NCI-H2196 treated with DMSO at 0.1 percent for 48 hours (cell line): ENCODE data around the gene HOXA10.

ENCODE experiments used
- DNase-seq: peaks from one replicate; lab custom pipeline; 2025; ENCODE audit not compliant: unreplicated experiment; lab: John Stamatoyannopoulos, UW

The HOXA10 gene

DNA sequence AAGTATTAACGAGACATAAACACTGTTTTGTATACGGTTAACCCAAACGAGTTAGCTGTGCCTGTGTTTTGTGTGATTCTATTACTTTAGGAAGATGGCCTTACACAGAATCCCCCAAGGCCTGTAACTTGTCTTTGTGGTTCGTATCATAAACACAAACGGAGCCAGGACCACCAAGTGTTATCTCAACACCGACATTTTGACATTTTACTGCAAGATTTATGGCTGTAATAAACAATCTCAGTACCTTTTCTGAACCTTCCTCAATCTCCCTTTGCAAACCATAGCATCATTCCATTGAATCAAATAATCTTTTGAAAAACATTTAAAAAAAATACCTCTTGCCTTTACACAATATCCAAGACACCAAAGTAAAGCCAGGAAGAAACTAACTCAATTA is 41.1 kb downstream of the HOXA10 start:
- DNase-seq = no peak

DNA sequence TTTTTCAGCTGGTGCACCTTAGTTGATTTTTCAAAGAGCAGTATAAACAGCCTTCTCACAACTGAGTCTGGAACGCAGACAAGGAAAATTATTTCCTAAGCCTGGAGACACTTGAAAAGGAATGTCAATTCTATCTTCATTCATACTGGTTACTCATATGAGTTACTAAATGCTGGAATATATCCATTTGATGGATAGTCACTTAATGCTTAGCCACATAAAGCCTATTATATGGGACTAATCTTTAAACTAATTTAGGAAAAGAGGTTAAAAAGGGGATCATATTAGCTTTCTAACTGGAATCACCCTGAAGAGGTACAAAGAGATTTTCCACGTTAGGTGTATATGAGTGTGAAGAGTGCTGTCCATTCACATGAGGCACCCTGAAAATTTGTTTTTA is 41.9 kb downstream of the HOXA10 start:
- no peak for DNase-seq

DNA sequence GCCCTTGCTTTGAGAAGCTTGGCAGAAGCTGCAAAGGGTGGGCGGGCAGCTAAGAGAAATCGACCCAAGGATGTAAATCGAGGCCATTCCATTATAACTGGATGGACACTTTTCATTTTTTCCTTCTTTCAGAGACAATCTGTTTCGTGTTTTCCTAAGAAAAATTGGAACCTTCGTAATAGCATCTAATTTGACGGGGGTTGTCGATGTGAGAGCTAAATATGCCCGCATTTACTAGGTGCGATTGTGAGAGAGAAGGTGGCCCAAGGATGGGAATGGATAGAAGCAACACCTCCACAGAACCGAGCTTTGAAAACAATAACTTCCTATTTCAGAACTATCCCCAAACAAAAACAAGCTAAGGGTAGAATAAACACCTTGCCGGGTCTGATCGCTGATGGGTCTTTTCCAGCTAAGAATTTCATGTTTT is 42.7 kb downstream of the HOXA10 start:
- no peak for DNase-seq

DNA sequence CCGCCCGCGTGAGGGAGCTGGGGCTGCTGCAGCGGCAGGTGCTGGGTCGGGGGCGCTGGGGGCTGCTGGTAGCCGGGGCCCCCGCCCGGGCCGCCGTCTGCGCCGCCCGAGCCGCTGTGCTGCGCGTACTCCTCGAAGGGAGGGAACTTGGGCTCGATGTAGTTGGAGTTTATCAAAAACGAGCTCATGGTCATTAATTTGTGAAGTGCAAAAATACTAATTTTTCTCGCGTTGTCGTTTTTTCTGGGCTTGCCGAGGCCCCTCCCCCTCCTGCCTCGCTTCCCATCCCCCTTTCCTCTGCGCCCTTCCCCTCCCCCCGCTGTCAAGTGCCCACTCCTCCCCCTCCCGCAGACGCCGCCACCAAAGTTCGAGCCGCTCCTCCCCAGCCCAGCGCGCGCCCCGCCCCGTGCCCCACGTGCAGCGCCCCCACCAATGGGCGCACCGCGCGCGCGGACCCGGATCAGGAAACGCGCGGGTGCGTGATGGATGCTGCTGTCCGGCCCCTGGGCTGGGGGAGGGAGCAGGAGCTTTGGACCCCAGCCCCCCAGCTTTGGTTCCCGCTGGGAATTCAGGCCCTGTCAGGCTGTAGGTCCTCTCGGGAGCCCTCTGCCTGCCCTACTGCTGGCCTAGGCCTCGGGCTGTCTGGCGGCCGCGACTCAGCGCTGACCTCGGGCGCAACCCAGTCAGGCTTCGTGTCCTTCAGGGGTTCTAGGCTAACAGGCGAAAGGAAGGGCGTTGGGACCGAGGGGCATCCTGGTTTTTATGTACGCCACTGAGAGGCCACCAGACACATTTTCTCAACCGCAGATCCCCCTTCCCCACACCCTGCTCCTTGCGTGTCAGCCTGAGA is 43.4 kb downstream of the HOXA10 start, which contains the start of gene HOXA4:
Gene HOXA4 (minus strand): TSS at position 218 of the 850 bp plus-strand sequence. CDS start 24 bp downstream, at position 194.
- peak; percentile 55 for DNase-seq

DNA sequence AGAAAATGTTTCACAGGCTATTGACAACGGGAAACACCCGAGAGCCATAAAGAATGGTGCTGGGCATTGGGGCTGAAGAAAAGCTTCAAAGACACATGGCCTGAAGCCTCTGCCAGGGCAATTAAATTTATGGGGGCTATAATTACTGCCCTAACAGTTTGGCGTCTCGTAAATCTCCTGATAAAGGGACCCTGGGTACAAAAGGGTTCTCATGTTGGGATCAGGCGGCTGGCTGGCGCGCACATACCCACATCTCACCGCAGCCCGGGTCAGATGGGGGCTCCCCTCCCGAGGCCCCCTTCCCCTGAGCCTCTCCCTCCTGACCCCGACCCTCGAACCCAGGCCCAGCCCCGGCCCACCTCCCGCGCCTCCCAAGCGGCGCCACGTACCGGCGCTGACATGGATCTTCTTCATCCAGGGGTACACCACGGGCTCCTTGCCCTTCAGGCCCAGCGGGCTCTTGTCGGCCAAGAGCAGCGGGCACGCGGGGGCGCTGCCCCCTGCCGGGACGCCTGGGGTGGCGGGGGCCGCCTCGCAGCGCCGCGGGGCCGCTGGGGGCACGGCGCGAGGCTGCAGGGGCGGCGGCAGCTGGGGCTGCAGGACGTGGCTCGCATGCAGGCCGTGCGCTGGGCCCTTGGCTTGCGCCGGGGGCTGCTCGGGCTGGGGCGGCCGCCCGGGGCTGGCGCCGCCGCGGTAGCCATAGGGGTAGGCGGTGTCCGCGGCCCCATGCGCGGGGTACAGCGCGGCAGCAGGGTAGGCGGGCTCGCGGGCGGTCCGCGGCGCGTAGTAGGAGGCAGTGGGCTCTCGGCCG is 44.2 kb downstream of the HOXA10 start:
- no peak for DNase-seq

DNA sequence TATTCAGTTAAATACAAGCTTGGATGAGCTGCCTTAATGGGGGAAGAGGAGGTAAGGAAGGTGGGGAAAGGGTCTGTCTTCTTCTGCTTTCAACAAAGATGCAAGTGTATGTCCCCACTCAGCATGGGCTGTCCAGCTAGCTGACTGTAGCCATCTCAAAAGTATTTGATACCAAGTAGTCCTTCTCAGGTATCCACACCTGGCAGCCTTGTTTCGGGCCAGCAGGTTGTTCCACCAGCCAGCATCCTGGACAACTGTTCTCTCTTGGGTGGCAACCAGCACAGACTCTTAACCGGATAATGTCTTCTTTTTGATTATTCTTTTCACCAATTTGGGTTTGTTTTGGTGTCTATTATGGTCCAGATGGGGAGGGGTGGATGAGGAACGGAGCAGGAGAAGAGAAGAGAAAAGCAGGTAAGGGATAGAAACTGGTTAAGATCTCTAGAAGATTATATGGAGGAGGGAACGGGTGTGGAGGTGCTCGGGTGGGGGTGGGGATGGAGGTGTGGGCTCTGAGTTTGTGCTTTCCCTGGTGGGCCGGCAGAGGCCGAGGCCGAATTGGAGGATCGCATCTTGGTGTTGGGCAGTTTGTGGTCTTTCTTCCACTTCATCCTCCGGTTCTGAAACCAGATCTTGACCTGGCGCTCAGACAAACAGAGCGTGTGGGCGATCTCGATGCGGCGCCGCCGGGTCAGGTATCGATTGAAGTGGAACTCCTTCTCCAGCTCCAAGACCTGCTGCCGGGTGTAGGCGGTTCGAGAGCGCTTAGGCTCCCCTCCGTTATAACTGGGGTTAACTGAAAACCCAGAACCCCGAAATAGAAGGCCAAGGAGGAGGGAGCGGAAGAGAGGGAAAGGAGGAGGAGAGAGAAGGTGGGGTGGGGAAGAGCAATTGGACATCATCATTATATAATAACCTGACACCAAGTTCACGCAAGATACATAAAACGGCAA is 45.1 kb downstream of the HOXA10 start:
- DNase-seq = no peak

DNA sequence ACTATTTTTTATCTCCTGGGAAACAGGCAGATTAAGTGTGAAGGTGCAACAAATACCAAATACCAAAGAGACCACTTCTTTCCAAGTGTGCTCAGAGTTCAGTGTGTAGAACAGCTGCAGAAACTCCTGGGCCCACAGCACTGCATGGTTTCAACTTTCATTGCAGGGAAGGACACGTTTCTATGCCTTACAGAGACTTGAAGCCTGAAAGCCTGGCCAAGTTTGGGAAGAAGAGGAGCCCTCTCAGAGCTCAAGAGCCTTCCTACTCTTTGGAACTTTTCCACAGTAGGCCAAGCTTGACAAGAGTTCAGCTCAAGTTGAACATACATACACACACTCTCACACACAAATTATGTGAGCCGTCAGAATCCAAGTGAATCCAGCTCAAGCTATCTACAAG is 46.1 kb downstream of the HOXA10 start:
- DNase-seq = no peak

DNA sequence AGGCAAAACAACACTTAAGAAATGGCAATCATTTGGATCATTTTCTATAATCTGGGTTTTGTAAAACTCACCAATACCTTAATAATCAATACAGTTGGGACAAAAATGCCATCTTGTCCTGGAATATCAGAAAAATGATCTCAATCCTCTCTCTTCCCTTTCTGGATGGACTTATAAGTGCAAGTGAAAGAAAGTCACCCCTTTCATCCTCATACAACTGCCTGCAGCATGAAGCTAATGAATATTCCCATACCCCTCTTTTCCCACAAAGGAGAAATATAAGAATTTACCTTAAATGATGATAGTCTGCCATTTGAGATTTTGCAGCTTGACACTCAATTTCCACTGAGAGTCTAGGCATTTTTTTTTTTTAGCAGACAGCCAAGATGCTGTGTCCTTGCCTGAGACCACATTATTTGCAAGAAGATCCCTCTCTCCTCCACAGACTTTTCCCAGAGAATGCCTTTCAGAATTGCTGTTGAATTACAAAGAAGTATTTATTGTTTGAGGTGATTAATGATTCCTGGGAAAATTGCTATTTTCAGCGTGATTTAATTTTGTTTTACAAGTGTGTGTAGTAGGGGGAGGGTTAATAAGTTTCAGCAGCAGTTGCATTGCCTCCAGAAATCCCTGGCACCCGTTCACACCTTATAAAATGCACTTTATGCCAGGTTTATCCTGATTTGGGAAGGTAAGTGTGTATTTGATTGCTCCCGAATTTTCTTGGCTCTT is 47.4 kb downstream of the HOXA10 start:
- DNase-seq = no peak

DNA sequence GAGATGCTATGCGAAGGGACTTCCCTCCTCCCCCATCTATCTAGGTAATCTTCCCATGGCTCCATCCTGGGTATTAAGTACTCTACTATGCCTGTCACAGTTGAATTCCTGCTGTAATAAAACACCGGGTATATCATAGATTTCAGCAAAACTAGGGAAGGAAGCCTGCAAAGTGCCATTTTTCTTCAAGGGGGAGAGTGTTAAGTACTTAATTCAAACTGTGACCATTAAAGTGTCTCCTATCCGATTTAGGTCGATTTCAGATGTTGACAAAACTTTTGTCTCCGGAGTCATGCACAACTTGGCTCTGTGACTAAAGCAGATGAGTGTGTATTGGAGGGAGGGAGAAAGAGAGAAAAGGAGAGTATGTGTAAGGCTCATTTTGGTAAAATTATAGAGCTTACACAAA is 48.1 kb downstream of the HOXA10 start:
- no peak for DNase-seq

DNA sequence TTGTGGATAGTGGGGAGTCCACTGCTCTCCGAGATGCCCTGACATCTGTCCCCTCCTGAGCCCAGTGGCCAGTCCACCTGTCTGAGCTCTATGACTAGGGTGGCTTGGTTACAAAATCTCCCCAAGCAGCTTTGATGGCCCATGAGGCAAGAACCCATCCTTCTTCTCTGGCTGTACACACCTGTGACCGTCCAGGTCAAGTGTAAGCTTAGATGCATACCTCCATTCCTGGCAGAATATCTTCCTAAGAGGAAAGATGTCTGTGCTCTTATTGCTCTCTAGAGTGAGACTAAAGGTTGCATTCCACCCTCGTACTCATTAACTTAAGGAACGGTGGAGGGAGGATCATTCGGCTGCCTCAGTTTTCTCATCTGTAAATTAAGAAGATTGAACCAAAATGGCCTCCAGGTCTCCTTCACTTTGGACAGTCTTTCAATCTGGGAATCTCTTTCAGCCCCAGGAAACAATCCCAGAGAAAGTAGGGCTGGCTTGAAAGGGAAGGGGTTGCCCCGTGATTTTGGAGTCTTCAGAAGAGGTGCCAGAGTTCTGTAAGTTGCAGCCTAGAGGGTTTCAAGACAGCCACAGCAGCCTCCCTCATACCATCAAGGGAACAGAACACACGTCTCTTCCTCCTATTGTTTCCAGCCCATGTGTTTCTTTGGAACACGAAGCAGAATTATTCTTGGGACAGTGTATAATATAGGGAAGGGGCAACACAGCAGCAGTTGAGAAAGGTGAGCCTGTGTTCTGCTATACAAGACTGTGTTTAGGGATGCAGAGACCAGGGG is 49.0 kb downstream of the HOXA10 start:
- no peak for DNase-seq

DNA sequence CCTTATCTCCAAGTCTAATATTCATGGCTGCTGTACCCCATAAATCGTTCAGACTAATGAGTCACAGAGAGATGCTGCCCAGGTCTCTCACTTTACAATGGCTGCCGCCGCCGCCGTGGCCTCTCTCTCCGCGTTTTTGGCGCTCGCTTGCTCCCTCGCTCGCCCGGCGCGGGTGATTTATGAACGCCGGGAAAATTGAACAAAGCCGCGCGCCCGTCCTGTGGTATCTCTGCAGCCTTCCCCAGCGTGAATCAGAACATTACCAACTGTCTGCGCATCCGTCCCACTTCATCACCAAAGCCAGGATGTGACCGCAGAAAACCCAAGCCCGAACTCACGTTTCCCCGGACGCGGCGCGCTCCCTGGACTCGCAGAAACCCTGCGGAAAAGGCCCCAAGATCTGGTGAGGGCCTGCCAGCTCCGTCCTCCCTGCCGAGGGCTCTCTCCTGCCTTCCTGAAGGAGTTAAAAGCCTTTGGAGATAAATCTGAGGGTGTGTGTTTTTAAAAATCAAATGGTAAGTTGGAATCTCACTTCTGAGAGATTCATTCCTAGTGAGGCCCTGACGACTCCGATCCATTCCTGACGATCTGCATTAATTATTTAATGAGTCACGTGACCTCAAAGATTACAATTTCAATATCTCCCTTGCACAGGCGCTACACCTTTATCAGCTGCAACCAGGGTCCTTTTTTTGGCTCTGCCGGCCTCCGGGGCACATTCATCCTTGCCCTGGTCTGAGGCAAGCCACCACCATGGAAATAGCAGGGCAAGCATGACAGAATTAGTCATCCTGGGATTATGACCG is 49.8 kb downstream of the HOXA10 start:
- no peak for DNase-seq

DNA sequence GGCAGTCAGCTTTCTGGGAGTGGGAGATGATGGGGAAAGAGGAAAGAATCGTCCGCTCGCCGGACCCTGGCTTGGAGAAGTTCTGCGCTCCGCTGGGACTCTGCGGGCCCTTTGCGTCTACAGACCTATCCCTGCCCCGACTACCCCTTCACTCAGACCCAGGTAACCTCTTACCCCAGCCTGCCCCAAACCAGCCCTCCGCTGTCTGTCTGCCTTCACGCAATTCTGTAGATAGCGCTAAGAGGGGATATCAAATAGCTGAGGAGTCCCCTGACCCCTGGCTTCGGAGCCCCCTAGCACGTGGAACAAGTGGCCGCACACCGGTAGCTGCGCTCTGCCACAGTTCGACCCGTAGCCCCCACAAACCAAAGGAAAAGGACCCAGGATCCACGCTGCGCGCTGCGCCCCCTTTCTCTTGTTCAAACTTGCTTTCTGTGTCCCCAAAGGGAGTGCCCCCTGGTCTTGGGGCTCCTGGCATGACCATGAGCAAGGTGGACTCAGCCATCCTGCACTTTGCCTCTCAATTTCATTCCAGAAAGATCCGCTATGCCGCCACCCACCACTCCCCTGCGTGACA is 50.6 kb downstream of the HOXA10 start:
- no peak for DNase-seq

DNA sequence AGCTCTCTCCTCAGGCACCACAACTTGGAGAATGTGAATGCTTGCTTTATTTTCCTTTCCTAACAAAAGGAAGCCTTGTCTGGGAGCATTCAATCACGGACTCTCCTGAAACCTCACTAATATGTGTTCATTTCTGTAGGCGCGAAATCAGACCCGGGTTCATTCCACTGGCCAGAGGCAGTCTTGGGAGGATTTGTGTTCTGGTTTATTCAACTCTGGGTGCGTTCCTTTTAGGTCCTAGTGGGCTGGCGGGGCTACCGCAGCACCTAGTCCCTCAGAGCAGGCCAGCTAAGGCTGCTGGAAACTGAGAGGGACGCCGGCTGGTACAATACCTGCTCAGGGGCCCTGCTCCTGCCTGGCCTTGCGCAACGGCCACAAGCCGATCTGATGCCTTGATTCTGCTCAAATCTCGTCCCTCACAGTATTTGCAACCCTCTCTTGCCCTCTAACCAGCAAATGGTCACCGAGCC is 51.1 kb downstream of the HOXA10 start:
- no peak for DNase-seq

DNA sequence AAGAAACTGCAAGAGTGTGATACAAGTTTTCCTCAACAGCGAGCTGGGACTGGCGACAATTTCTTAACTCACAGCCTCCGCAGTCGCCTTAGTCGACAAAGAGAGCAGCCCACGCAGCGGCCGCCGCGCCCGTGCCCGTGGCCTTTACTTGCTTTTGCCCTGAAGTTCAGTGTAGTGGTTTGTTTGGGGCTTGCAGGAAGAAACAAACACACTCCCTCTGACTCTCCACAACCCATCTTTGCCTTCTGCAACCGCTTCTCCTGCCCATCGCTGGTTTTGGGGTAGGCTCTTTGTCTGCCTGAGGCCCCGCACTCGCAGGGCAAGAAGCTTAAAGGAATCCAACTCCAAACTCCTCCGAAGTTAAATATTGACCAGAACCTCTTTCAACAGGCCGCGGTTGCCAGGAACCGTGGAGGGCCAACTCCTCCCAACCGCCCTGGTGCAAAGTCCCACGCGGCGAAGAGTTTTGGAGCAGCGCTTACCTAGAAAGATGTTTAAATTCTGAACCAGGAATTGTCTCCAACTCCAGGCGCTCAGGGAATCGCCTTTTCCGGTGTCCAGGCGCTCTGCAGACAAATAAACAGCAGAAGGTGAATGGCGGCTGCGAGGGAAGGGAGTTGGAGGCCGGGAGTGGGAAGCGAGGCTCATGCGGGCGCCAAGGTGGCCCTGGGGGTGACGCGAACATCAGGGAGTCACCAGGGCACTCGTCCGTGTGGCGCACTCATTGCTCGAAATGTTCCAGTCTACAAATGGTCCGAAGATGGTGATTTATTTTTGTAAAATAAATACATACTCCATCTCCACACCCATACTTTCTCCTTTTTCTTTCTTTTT is 51.8 kb downstream of the HOXA10 start:
- DNase-seq = no peak

DNA sequence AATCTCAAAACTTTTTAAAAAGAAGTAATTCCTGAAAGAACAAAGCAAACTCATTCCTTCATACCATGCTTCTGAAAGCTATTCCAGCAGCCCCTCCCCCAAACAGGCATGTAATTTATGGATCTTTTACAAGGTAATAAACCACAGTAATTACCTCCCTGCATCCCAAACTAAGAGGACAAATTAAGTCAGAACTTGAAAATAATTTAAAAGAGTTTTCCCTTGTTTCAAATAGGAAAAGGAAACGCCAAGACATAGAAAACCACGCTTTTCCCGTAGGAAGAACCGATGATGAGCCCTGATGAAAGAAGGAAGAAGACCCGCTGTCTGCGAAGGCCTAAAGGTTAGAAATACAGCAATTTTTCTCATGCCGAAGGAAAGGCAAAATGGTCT is 52.4 kb downstream of the HOXA10 start:
- no peak for DNase-seq
